GM21423 (cell line): ENCODE data around the gene CTBP1.

Experiments
- ATAC-seq: cut with Tn5 transposase; IDR thresholded peaks from one replicate; pipeline ENCODE4 v1.9.1; 2021; ENCODE audit warnings: mild to moderate bottlenecking, moderate library complexity; ENCODE audit not compliant: unreplicated experiment

The CTBP1 gene

GRCh38 chr4:1211891-1212545, 36.9 kb downstream of the CTBP1 start:
- no peak for ATAC-seq

GRCh38 chr4:1211371-1211770, 37.6 kb downstream of the CTBP1 start:
- ATAC-seq = no peak

- ATAC-seq = no peak
Observed at GRCh38 chr4:1210971-1211370, 38.0 kb downstream of the CTBP1 start.

- ATAC-seq = no peak
Observed at GRCh38 chr4:1210241-1210841, 38.6 kb downstream of the CTBP1 start.

- no peak for ATAC-seq
Observed at GRCh38 chr4:1209821-1210220, 39.1 kb downstream of the CTBP1 start.

- no peak for ATAC-seq
Observed at GRCh38 chr4:1208970-1209704, 39.8 kb downstream of the CTBP1 start.

GRCh38 chr4:1208266-1208961, 40.5 kb downstream of the CTBP1 start:
- no peak for ATAC-seq

GRCh38 chr4:1207603-1208265, 41.2 kb downstream of the CTBP1 start:
- no peak for ATAC-seq

GRCh38 chr4:1207157-1207470, 41.8 kb downstream of the CTBP1 start:
- no peak for ATAC-seq

GRCh38 chr4:1206299-1207156, 42.4 kb downstream of the CTBP1 start:
- no peak for ATAC-seq

GRCh38 chr4:1205586-1206298, 43.2 kb downstream of the CTBP1 start:
- ATAC-seq = no peak

- ATAC-seq = no peak
Observed at GRCh38 chr4:1204828-1205585, 43.9 kb downstream of the CTBP1 start.

GRCh38 chr4:1204286-1204827, 44.6 kb downstream of the CTBP1 start:
- ATAC-seq = no peak

- ATAC-seq = no peak
Observed at GRCh38 chr4:1203026-1203616, 45.8 kb downstream of the CTBP1 start.

GRCh38 chr4:1202526-1203011, 46.4 kb downstream of the CTBP1 start:
- ATAC-seq = no peak

- ATAC-seq = peak; percentile 30
Observed at GRCh38 chr4:1201851-1202525, 46.9 kb downstream of the CTBP1 start.

- ATAC-seq = peak; percentile 1
Observed at GRCh38 chr4:1200425-1201035, 48.4 kb downstream of the CTBP1 start.
